Measurements from ENCODE around the gene TMEM163.

DNA sequence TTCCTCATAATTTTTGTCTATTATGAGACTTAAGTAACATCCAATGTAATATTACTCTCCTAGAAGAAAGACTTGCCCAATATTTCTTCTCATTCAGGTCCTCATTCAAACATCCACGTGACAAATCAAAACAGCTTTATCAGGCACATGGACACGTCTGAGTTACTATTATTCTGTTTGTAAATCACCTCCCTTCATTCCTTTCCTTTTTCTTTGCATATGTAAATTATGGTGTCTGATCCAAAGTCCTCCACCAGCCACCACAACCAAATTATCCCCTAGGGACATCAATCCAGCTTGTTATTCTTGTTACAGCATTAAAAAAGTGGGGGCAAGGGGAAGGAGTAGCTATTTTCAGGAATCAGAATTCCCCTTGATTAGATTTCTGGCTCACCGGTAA, 7.1 kb downstream of the TMEM163 start:
- TF ChIP-seq, protein P1, sequence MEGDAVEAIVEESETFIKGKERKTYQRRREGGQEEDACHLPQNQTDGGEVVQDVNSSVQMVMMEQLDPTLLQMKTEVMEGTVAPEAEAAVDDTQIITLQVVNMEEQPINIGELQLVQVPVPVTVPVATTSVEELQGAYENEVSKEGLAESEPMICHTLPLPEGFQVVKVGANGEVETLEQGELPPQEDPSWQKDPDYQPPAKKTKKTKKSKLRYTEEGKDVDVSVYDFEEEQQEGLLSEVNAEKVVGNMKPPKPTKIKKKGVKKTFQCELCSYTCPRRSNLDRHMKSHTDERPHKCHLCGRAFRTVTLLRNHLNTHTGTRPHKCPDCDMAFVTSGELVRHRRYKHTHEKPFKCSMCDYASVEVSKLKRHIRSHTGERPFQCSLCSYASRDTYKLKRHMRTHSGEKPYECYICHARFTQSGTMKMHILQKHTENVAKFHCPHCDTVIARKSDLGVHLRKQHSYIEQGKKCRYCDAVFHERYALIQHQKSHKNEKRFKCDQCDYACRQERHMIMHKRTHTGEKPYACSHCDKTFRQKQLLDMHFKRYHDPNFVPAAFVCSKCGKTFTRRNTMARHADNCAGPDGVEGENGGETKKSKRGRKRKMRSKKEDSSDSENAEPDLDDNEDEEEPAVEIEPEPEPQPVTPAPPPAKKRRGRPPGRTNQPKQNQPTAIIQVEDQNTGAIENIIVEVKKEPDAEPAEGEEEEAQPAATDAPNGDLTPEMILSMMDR (IDR thresholded peaks at IDR 0.05; ENCODE audit: low read depth, low read length), result no peak
- no peak for TF ChIP-seq POLR2A (IDR thresholded peaks at IDR 0.05; ENCODE audit: extremely low read depth, insufficient read length)
- TF ChIP-seq, protein P2, sequence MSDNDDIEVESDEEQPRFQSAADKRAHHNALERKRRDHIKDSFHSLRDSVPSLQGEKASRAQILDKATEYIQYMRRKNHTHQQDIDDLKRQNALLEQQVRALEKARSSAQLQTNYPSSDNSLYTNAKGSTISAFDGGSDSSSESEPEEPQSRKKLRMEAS (IDR thresholded peaks at IDR 0.05; ENCODE audit: low read depth, low read length), result no peak

Data from NB4 (cell line).